H4 (cell line): ENCODE data around the gene ST8SIA6. TPM values are rescaled to one million over a fixed set of nuclear protein-coding genes. Genes with fewer than 3 reads are reported as not detected.

ENCODE experiments used
- DNase-seq: peaks from one replicate; pipeline ENCODE4 v3.0.0-alpha.2; 2015; ENCODE audit warnings: low spot score
- total RNA-seq: library from RNA; depleted of rRNA; stranded (reverse); fragments of >200 nt; shearing (Covaris generic); gene quantifications from 2 replicates; pipeline ENCODE4 v1.2.3, GENCODE V29; 2014

ST8SIA6 gene
- total RNA-seq, 1 experiment from 2014 or later, result not detected

GRCh38 chr10:17386021-17386420 is 68.4 kb downstream of the ST8SIA6 start:
- no peak for DNase-seq

GRCh38 chr10:17385066-17385465 is 69.3 kb downstream of the ST8SIA6 start:
- DNase-seq, result no peak

GRCh38 chr10:17383801-17384555 is 70.4 kb downstream of the ST8SIA6 start:
- DNase-seq, result no peak

GRCh38 chr10:17381502-17382142 is 72.8 kb downstream of the ST8SIA6 start:
- no peak for DNase-seq

- DNase-seq, result no peak
These were observed 73.5 kb downstream of the ST8SIA6 start for GRCh38 chr10:17380888-17381287.

- DNase-seq, result no peak
These were observed 74.4 kb downstream of the ST8SIA6 start for GRCh38 chr10:17380016-17380415.

- no peak for DNase-seq
These were observed 75.2 kb downstream of the ST8SIA6 start for GRCh38 chr10:17379151-17379690.

- DNase-seq, result peak; percentile 9
These were observed 78.3 kb downstream of the ST8SIA6 start for GRCh38 chr10:17375936-17376584.

- DNase-seq, result no peak
These were observed 85.6 kb downstream of the ST8SIA6 start for GRCh38 chr10:17368708-17369272.

- DNase-seq, result no peak
These were observed 87.7 kb downstream of the ST8SIA6 start for GRCh38 chr10:17366705-17367104.

- DNase-seq, result no peak
These were observed 89.0 kb downstream of the ST8SIA6 start for GRCh38 chr10:17365402-17365801.

- DNase-seq, result no peak
These were observed 95.9 kb downstream of the ST8SIA6 start for GRCh38 chr10:17358461-17358860.

- no peak for DNase-seq
These were observed 96.6 kb downstream of the ST8SIA6 start for GRCh38 chr10:17357781-17358180.

- no peak for DNase-seq
These were observed 97.6 kb downstream of the ST8SIA6 start for GRCh38 chr10:17356820-17357219.

- no peak for DNase-seq
These were observed 99.6 kb downstream of the ST8SIA6 start for GRCh38 chr10:17354781-17355180.

GRCh38 chr10:17353568-17354300 is 100.7 kb downstream of the ST8SIA6 start:
- DNase-seq, result no peak

GRCh38 chr10:17352583-17352982 is 101.8 kb downstream of the ST8SIA6 start:
- DNase-seq, result no peak

- no peak for DNase-seq
These were observed 102.9 kb downstream of the ST8SIA6 start for GRCh38 chr10:17351506-17351905.

- peak; percentile 20 for DNase-seq
These were observed 104.7 kb downstream of the ST8SIA6 start for GRCh38 chr10:17349717-17350116.

GRCh38 chr10:17348501-17349349 is 105.7 kb downstream of the ST8SIA6 start:
- DNase-seq, result peak; percentile 75
